SK-N-MC (cell line): Measurements from ENCODE around the gene TAF6.

Experiments
- EZH2 ChIP-seq: fragments of 200-600 bp; sonication (generic); IDR thresholded peaks from one replicate; pipeline ENCODE4 v1.6.1; 2017; ENCODE audit warnings: antibody characterized with exemption
- FOXP2 ChIP-seq: optimal IDR thresholded peaks from 2 replicates; pipeline ENCODE3; 2011; ENCODE audit warnings: mild to moderate bottlenecking, moderate library complexity; ENCODE audit not compliant: insufficient read depth; ENCODE audit errors: extremely low read length, control extremely low read depth
- POLR2AphosphoS5 ChIP-seq: IDR thresholded peaks from 2 replicates; pipeline ENCODE4 v1.6.1; 2012; ENCODE audit warnings: mild to moderate bottlenecking, low read depth, low read length, borderline replicate concordance

DNA sequence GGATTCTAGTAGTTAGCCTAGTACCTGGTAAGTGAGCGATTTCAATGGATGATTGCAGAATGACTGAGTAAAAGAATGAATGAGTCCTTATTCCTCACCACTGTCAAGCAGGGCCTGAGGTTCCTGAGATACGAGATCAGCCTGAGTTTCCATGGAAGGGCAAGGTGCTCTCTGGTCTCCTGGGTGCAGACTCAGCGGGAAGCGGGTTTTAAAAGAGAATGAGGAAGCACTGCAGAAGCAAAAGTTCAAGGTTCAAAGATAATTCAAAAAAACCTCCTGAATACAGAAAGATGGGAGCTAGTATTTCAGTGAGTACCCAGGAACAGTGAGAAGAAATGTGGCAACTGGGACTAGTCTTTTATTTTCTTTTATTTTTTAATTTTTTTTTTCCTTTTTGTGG is 42.0 kb downstream of the TAF6 start:
- TF ChIP-seq EZH2, result no peak
- no peak for TF ChIP-seq POLR2AphosphoS5
- TF ChIP-seq FOXP2, result no peak
